SK-N-SH (cell line): ENCODE data around the gene PTPN6. TPM values are rescaled to one million over a fixed set of nuclear protein-coding genes. Genes with fewer than 3 reads are reported as not detected.

Source experiments
- CTCF ChIA-PET: fragments of 300-600, 350-600 bp; formaldehyde crosslinking; extraction: SDS; loops from one replicate; lab custom pipeline; 2021; lab: Yijun Ruan, JAX
- POLR2A ChIA-PET: fragments of 350-600 bp; sonication (Branson Sonifier 250); formaldehyde crosslinking; extraction: SDS; loops from one replicate; lab custom pipeline; 2020; ENCODE audit warnings: antibody characterized with exemption, inconsistent platforms; lab: Yijun Ruan, JAX
- DNase-seq: peaks from one replicate; pipeline ENCODE4 v3.0.0; 2012
- H2AFZ ChIP-seq: fragments of 200-600 bp; sonication (generic); 2 replicates; pipeline ENCODE4 v1.8.1; 2016; ENCODE audit warnings: antibody characterized with exemption, mild to moderate bottlenecking, low read depth
- H3F3A ChIP-seq: fragments of 200-600 bp; sonication (generic); replicated peaks from 2 replicates; pipeline ENCODE3; 2016; ENCODE audit warnings: antibody characterized with exemption, mild to moderate bottlenecking; ENCODE audit not compliant: insufficient read depth
- H3K27ac ChIP-seq, 2 experiments: fragments of 200-500 bp in 1 of 2; fragments of 200-600 bp in 1 of 2; sonication (Bioruptor generic) in 1 of 2; sonication (generic), shearing (Covaris generic) in 1 of 2; 2 replicates each; pipeline versions ENCODE4 v1.5.1 to v1.6.1; 2014 to 2016; ENCODE audit warnings: low read depth in 2 of 2, inconsistent platforms in 1 of 2, low read length in 1 of 2, mild to moderate bottlenecking in 1 of 2, mixed read lengths in 1 of 2
- H3K27me3 ChIP-seq: fragments of 200-600 bp; sonication (generic), shearing (Covaris generic); 2 replicates; pipeline ENCODE4 v1.6.1; 2016; ENCODE audit warnings: mixed run types; ENCODE audit not compliant: insufficient read depth
- H3K36me3 ChIP-seq, 2 experiments: fragments of 200-500 bp in 1 of 2; fragments of 200-600 bp in 1 of 2; sonication (Bioruptor generic) in 1 of 2; sonication (generic) in 1 of 2; replicated peaks in 1 of 2; 2 replicates each; pipeline versions ENCODE3 to v1.5.1; 2014 to 2016; ENCODE audit warnings: low read length in 1 of 2, mild to moderate bottlenecking in 1 of 2; ENCODE audit not compliant: insufficient read depth in 2 of 2, control insufficient read depth in 1 of 2
- H3K4me1 ChIP-seq, 2 experiments: fragments of 200-500 bp in 1 of 2; fragments of 200-600 bp in 1 of 2; sonication (Bioruptor generic) in 1 of 2; sonication (generic), shearing (Covaris generic) in 1 of 2; 2 replicates each; pipeline versions ENCODE4 v1.5.1 to v1.6.1; 2014 to 2016; ENCODE audit warnings: low read depth in 1 of 2, low read length in 1 of 2, mixed run types in 1 of 2; ENCODE audit not compliant: insufficient read depth in 2 of 2, control insufficient read depth in 1 of 2
- H3K4me2 ChIP-seq: fragments of 200-600 bp; sonication (generic), shearing (Covaris generic); 2 replicates; pipeline ENCODE4 v1.6.1; 2017; ENCODE audit warnings: mixed run types
- H3K4me3 ChIP-seq, 2 experiments: fragments of 200-500 bp in 1 of 2; fragments of 200-600 bp in 1 of 2; sonication (Bioruptor generic) in 1 of 2; sonication (generic), shearing (Covaris generic) in 1 of 2; 2 replicates each; pipeline versions ENCODE4 v1.5.1 to v1.8.1; 2014 to 2016; ENCODE audit warnings: low read depth in 2 of 2, inconsistent platforms in 1 of 2, low read length in 1 of 2, mild to moderate bottlenecking in 1 of 2, mixed read lengths in 1 of 2, moderate library complexity in 1 of 2
- H3K79me2 ChIP-seq: fragments of 200-600 bp; sonication (generic); 2 replicates; pipeline ENCODE4 v1.8.1; 2017; ENCODE audit warnings: mild to moderate bottlenecking; ENCODE audit not compliant: insufficient read depth
- H3K9ac ChIP-seq: fragments of 200-600 bp; sonication (generic); 2 replicates; pipeline ENCODE4 v1.6.1; 2017; ENCODE audit warnings: mixed run types
- H3K9me2 ChIP-seq: fragments of 200-600 bp; sonication (generic); 2 replicates; pipeline ENCODE4 v1.6.1; 2017; ENCODE audit warnings: mixed run types
- H3K9me3 ChIP-seq: fragments of 200-600 bp; sonication (generic); 2 replicates; pipeline ENCODE4 v1.6.1; 2017; ENCODE audit warnings: mixed run types, mild to moderate bottlenecking, moderate library complexity
- H4K20me1 ChIP-seq: fragments of 200-600 bp; sonication (generic); 2 replicates; pipeline ENCODE4 v1.6.1; 2017; ENCODE audit warnings: mild to moderate bottlenecking, mixed run types; ENCODE audit not compliant: insufficient read depth
- FOSL2 ChIP-seq: IDR thresholded peaks from 2 replicates; pipeline ENCODE4 v1.4.0; 2012; ENCODE audit warnings: low read depth, mild to moderate bottlenecking, moderate library complexity, borderline replicate concordance
- MEF2A ChIP-seq: IDR thresholded peaks from 2 replicates; pipeline ENCODE4 v1.4.0; 2012; ENCODE audit warnings: low read depth, borderline replicate concordance
- MXI1 ChIP-seq: IDR thresholded peaks from 2 replicates; pipeline ENCODE4 v1.6.1; 2012; ENCODE audit warnings: mild to moderate bottlenecking, low read depth, low read length, improper control_type of control experiment
- POLR2AphosphoS5 ChIP-seq: IDR thresholded peaks from 2 replicates; pipeline ENCODE4 v1.6.1; 2012; ENCODE audit warnings: low read depth, low read length
- RCOR1 ChIP-seq: fragments of 150-350 bp; IDR thresholded peaks from 2 replicates; pipeline ENCODE4 v1.6.1; 2017; ENCODE audit warnings: antibody characterized with exemption, low read length
- RFX5 ChIP-seq: IDR thresholded peaks from 2 replicates; pipeline ENCODE4 v1.6.1; 2012; ENCODE audit warnings: mild to moderate bottlenecking, improper control_type of control experiment, low read length
- RXRA ChIP-seq: IDR thresholded peaks from 2 replicates; pipeline ENCODE4 v1.4.0; 2012; ENCODE audit warnings: low read depth, mild to moderate bottlenecking, borderline replicate concordance
- TCF12 ChIP-seq: IDR thresholded peaks from 2 replicates; pipeline ENCODE4 v1.4.0; 2012
- USF1 ChIP-seq: IDR thresholded peaks from 2 replicates; pipeline ENCODE4 v1.4.0; 2012; ENCODE audit warnings: low read depth, borderline replicate concordance
- YY1 ChIP-seq: IDR thresholded peaks from 2 replicates; pipeline ENCODE4 v1.4.0; 2012; ENCODE audit warnings: low read depth, mild to moderate bottlenecking
- WGBS: methylation state at CpG from one replicate; pipeline ENCODE4 v1.1.6; 2017; ENCODE audit warnings: low lambda C conversion rate; 5-methylcytosine and 5-hydroxymethylcytosine counted together
- polyA plus RNA-seq, 3 experiments: library from polyadenylated mRNA; depleted of rRNA; stranded (reverse); fragments of >200 nt; gene quantifications; 2 replicates each; pipeline ENCODE4 v1.2.3, GENCODE V29; 2012
- TF ChIP-seq, protein P1 (sequence below): fragments of 150-350 bp; IDR thresholded peaks from 2 replicates; pipeline ENCODE4 v1.6.1; 2017; ENCODE audit warnings: antibody characterized with exemption, low read length, low read depth, borderline replicate concordance

Gene PTPN6
- polyA plus RNA-seq, 1 of the 3 experiments (the other 2 are of a cell fraction): 0.12 TPM

DNA sequence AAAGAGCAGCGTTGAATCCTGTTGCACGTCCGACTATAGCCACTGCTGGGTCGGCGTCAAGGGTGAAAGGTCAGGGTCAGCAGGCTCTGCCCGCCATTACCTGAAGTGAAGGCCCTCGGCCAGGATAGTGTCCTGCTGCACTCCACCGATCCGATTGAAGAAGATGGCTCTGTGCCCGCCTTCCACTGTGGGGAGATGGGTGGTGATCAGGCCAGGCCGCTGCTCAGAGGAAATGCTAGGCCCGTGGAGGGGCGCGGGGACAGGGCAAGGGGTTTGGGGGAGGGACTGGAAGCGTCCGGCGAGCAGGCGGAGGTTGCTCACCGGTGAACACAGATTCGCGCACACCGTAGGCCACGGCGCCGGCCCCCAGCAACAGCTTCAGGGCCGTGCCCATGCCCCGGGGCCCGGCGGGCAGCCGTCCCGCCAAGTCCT, 19.0 kb downstream of the PTPN6 start (continued):
- TF ChIP-seq MEF2A: no peak
- TF ChIP-seq POLR2AphosphoS5: no peak

GRCh38 chr12:6974180-6974579, 23.0 kb downstream of the PTPN6 start:
- H3F3A ChIP-seq: no peaks in the 10 kb centered on the region
- H3K27ac ChIP-seq: no peak overlapping the region
- no peaks in the 10 kb centered on the region for H3K9me2 ChIP-seq
- H2AFZ ChIP-seq: no peak overlapping the region
- peaks cover 44% of the 10 kb centered on the region for H3K79me2 ChIP-seq
- H3K4me2 ChIP-seq: no peak overlapping the region
- H3K4me1 ChIP-seq: peaks cover 5% of the 10 kb centered on the region in 2 experiments; a peak in 3 of 4 replicates
- ChIA-PET POLR2A (no interaction called here), CTCF (interaction anchor here (1.5 to 1.7 kb wide), 2 partner anchors 30 to 139 kb away, joined by 4 to 8 read pairs; partner anchors contain the start of genes C12orf57 and RNU7-1)
- H3K4me3 ChIP-seq: no peak overlapping the region
- H3K9me3 ChIP-seq: no peaks in the 10 kb centered on the region
- peaks cover 53 to 56% of the 10 kb centered on the region in 2 experiments for H3K36me3 ChIP-seq
- no peaks in the 10 kb centered on the region for H4K20me1 ChIP-seq
- WGBS: 95% methylated on average over 5 of the region's 6 CpGs
- TF ChIP-seq FOSL2 (no peak), MXI1 (no peak), RFX5 (no peak), RXRA (no peak), YY1 (no peak)
- TF ChIP-seq, protein P1, sequence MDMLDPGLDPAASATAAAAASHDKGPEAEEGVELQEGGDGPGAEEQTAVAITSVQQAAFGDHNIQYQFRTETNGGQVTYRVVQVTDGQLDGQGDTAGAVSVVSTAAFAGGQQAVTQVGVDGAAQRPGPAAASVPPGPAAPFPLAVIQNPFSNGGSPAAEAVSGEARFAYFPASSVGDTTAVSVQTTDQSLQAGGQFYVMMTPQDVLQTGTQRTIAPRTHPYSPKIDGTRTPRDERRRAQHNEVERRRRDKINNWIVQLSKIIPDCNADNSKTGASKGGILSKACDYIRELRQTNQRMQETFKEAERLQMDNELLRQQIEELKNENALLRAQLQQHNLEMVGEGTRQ: no peak
- DNase-seq: no peak
- H3K27me3 ChIP-seq: no peaks in the 10 kb centered on the region
- no peak overlapping the region for H3K9ac ChIP-seq

GRCh38 chr12:6975297-6976032, 24.3 kb downstream of the PTPN6 start:
- Histone ChIP-seq H3K9me3 (no peaks in the 10 kb centered on the region), H3K4me1 (peaks cover 2 to 3% of the 10 kb centered on the region in 2 experiments; a peak in 3 of 4 replicates)
- POLR2A ChIA-PET: interaction anchor here (0.9 kb wide), 1 partner anchor 32 kb away, joined by 3 read pairs; the partner anchor contains the start of genes C12orf57 and RNU7-1
- TF ChIP-seq USF1 (no peak), POLR2AphosphoS5 (no peak), TCF12 (no peak), RCOR1 (no peak)
- TF ChIP-seq, all 33 proteins: peak for 0
- Histone ChIP-seq H3K36me3 (peaks cover 51 to 63% of the 10 kb centered on the region in 2 experiments), H4K20me1 (no peaks in the 10 kb centered on the region), H2AFZ (no peak overlapping the region), H3F3A (no peaks in the 10 kb centered on the region), H3K27me3 (no peaks in the 10 kb centered on the region), H3K4me3 (no peak overlapping the region), H3K79me2 (peaks cover 31% of the 10 kb centered on the region), H3K4me2 (no peak overlapping the region), H3K9ac (no peak overlapping the region), H3K27ac (no peak overlapping the region), H3K9me2 (no peaks in the 10 kb centered on the region)
- CTCF ChIA-PET: interaction anchor here (0.6 to 2.1 kb wide), 5 partner anchors 10 to 194 kb away, joined by 3 to 17 read pairs (median 3); partner anchors contain the start of genes C12orf57 and RNU7-1
- no peak for DNase-seq
- 96% methylated on average over 2 of the region's 2 CpGs for WGBS
